HCT116 (cell line): ENCODE data around the gene SH3GL1. TPM values are rescaled to one million over a fixed set of nuclear protein-coding genes. Genes with fewer than 3 reads are reported as not detected.

ENCODE experiments used
- ATAC-seq: fragments of 200-7000 bp; cut with Tn5 transposase; 2 replicates; pipeline ENCODE4 v1.9.1; 2020; ENCODE audit warnings: mild to moderate bottlenecking, moderate library complexity
- BruUV-seq: library from RNA; stranded (reverse); fragments of 400-500 nt; replicated peaks from 2 replicates; lab custom pipeline; 2021; lab: Mats Ljungman, UMichigan
- CTCF ChIA-PET: fragments of 300-600 bp; sonication (Branson Sonifier 250); formaldehyde crosslinking; loops from one replicate; lab custom pipeline; 2021; ENCODE audit warnings: antibody characterized with exemption; lab: Charles Lee
- POLR2A ChIA-PET: fragments of 300-600, 350-600 bp; sonication (Branson Sonifier 250); formaldehyde crosslinking; loops from one replicate; lab custom pipeline; 2021; ENCODE audit warnings: antibody characterized with exemption; lab: Charles Lee
- RAD21 ChIA-PET, 2 experiments: fragments of 300-600 bp; sonication (Branson Sonifier 250); formaldehyde crosslinking; loops; one replicate each; lab custom pipeline; 2023; ENCODE audit warnings: low total read pairs in 2 of 2; ENCODE audit not compliant: uncharacterized antibody in 2 of 2, unreplicated experiment in 2 of 2, low non-redundant PET in 1 of 2; lab: Charles Lee
- DNase-seq: peaks from one replicate; pipeline ENCODE4 v3.0.0-alpha.2; 2010; ENCODE audit warnings: low read depth, low spot score
- H2AFZ ChIP-seq: fragments of 200-600 bp; shearing (Covaris generic), sonication (generic); 2 replicates; pipeline ENCODE4 v1.6.1; 2017; ENCODE audit warnings: low read depth, mixed run types, mixed read lengths, antibody characterized with exemption, low read length; ENCODE audit not compliant: poor library complexity, severe bottlenecking
- H3K27ac ChIP-seq: 2 replicates; pipeline ENCODE4 v1.5.1; 2012; ENCODE audit warnings: low read depth, low read length
- H3K27me3 ChIP-seq: fragments of 200-600 bp; sonication (generic); 2 replicates; pipeline ENCODE4 v1.6.1; 2016; ENCODE audit warnings: mixed run types, low read length, mixed read lengths; ENCODE audit not compliant: insufficient read depth
- H3K36me3 ChIP-seq, 2 experiments: fragments of 200-500 bp in 1 of 2; fragments of 200-600 bp in 1 of 2; sonication (Bioruptor generic) in 1 of 2; sonication (generic) in 1 of 2; 2 replicates each; pipeline versions ENCODE4 v1.5.1 to v1.6.1; 2014 to 2016; ENCODE audit warnings: low read length in 2 of 2, inconsistent platforms in 1 of 2, mixed read lengths in 1 of 2, mixed run types in 1 of 2; ENCODE audit not compliant: insufficient read depth in 2 of 2, control insufficient read depth in 1 of 2
- H3K4me1 ChIP-seq, 2 experiments: fragments of 200-600 bp in 1 of 2; sonication (generic) in 1 of 2; 2 replicates each; pipeline versions ENCODE4 v1.5.1 to v1.6.1; 2012 to 2017; ENCODE audit warnings: low read length in 2 of 2, inconsistent platforms in 1 of 2, mild to moderate bottlenecking in 1 of 2, mixed read lengths in 1 of 2, mixed run types in 1 of 2, moderate library complexity in 1 of 2; ENCODE audit not compliant: insufficient read depth in 2 of 2, control insufficient read depth in 1 of 2
- H3K4me2 ChIP-seq: fragments of 200-600 bp; sonication (generic); 2 replicates; pipeline ENCODE4 v1.6.1; 2017; ENCODE audit warnings: mixed run types, low read length, mixed read lengths
- H3K4me3 ChIP-seq, 2 experiments: fragments of 200-600 bp in 1 of 2; sonication (generic) in 1 of 2; replicated peaks in 1 of 2; 2 replicates each; pipeline ENCODE4 v1.5.1; 2011 to 2016; ENCODE audit warnings: low read length in 2 of 2, control low read depth in 1 of 2, low read depth in 1 of 2, mild to moderate bottlenecking in 1 of 2, mixed read lengths in 1 of 2, mixed run types in 1 of 2
- H3K79me2 ChIP-seq: fragments of 200-600 bp; sonication (generic); 2 replicates; pipeline ENCODE4 v1.6.1; 2017; ENCODE audit warnings: mild to moderate bottlenecking, mixed run types, low read length, moderate library complexity, mixed read lengths; ENCODE audit not compliant: insufficient read depth
- H3K9ac ChIP-seq: fragments of 200-600 bp; sonication (generic); 2 replicates; pipeline ENCODE4 v1.6.1; 2016; ENCODE audit warnings: low read length, mixed read lengths
- H3K9me2 ChIP-seq: fragments of 200-600 bp; sonication (generic), shearing (Covaris generic); 2 replicates; pipeline ENCODE4 v1.6.1; 2017; ENCODE audit warnings: mixed run types, mild to moderate bottlenecking, moderate library complexity; ENCODE audit not compliant: insufficient read depth
- H3K9me3 ChIP-seq, 2 experiments: fragments of 200-500 bp in 1 of 2; fragments of 200-600 bp in 1 of 2; sonication (Bioruptor generic) in 1 of 2; sonication (generic) in 1 of 2; 2 replicates each; pipeline ENCODE4 v1.6.1; 2014 to 2017; ENCODE audit warnings: low read length in 2 of 2, mixed read lengths in 2 of 2, inconsistent platforms in 1 of 2, low read depth in 1 of 2, mild to moderate bottlenecking in 1 of 2, mixed run types in 1 of 2, moderate library complexity in 1 of 2; ENCODE audit not compliant: control insufficient read depth in 1 of 2, insufficient read depth in 1 of 2
- H4K20me1 ChIP-seq: fragments of 200-600 bp; sonication (generic), shearing (Covaris generic); 2 replicates; pipeline ENCODE4 v1.6.1; 2017; ENCODE audit warnings: mixed run types, mild to moderate bottlenecking, moderate library complexity; ENCODE audit not compliant: insufficient read depth
- CEBPB ChIP-seq: IDR thresholded peaks from 2 replicates; pipeline ENCODE4 v1.6.1; 2012; ENCODE audit warnings: low read depth
- EZH2 ChIP-seq: fragments of 200-600 bp; sonication (generic); IDR thresholded peaks from 2 replicates; pipeline ENCODE4 v1.6.1; 2017; ENCODE audit warnings: antibody characterized with exemption, mixed run types
- intact Hi-C: fragments of 100-400 bp; cut with micrococcal nuclease; formaldehyde crosslinking; loops from 2 replicates; pipeline ENCODE4 v1.10.0; 2022
- total RNA-seq: library from RNA; stranded (reverse); gene quantifications from one replicate; pipeline ENCODE4 v1.2.1, GENCODE V29; 2021; ENCODE audit not compliant: unreplicated experiment
- TF ChIP-seq, protein P1 (sequence below), 3 experiments: fragments of 200-600 bp in 1 of 3; sonication (generic) in 1 of 3; IDR thresholded peaks in 2 of 3; conservative IDR thresholded peaks in 1 of 3; 2 replicates each; pipeline ENCODE4 v1.5.1; 2012 to 2017; ENCODE audit warnings: low read depth in 2 of 3, low read length in 2 of 3, antibody characterized with exemption in 1 of 3, borderline replicate concordance in 1 of 3, control low read depth in 1 of 3, mild to moderate bottlenecking in 1 of 3, mixed read lengths in 1 of 3, mixed run types in 1 of 3, moderate library complexity in 1 of 3; ENCODE audit not compliant: insufficient read depth in 1 of 3
- TF ChIP-seq, protein P2 (sequence below): IDR thresholded peaks from 2 replicates; pipeline ENCODE4 v1.6.1; 2011; ENCODE audit warnings: mild to moderate bottlenecking, low read length, moderate library complexity; ENCODE audit not compliant: insufficient replicate concordance; ENCODE audit errors: extremely low read depth

Gene SH3GL1
- total RNA-seq, 1 experiment from 2014 or later: 86.0 TPM

DNA sequence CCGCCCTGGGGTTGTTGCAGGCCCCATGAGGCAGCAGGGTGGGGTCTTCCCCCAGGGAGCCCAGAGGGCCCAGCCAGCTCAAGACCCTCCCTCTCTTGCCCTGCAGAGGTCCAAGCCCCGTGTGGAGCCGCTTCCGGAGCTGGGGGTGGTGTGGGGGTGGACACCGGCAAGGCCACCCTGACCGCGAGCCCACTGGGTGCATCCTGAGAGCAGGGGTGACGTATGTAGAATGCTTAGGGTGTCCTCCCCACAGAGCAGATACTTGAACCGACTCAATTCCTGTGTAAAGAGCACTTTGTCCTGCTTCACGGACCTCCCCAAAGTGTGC lies 42.4 kb upstream of the SH3GL1 start:
- Histone ChIP-seq H3K27me3 (no peaks in the 10 kb centered on the region), H3K27ac (no peak overlapping the region), H3K9me2 (no peaks in the 10 kb centered on the region), H3K36me3 (peaks cover 11 to 18% of the 10 kb centered on the region in 2 experiments; a peak in 3 of 4 replicates), H3K79me2 (peaks cover 19% of the 10 kb centered on the region), H3K4me1 (no peaks in the 10 kb centered on the region), H2AFZ (no peak overlapping the region), H4K20me1 (no peaks in the 10 kb centered on the region)
- intact Hi-C loops: no loop called here
- RAD21 ChIA-PET: no interaction called here
- POLR2A ChIA-PET: no interaction called here
- BruUV-seq: no TSS peak
- TF ChIP-seq EZH2: no peak
- TF ChIP-seq, protein P1, sequence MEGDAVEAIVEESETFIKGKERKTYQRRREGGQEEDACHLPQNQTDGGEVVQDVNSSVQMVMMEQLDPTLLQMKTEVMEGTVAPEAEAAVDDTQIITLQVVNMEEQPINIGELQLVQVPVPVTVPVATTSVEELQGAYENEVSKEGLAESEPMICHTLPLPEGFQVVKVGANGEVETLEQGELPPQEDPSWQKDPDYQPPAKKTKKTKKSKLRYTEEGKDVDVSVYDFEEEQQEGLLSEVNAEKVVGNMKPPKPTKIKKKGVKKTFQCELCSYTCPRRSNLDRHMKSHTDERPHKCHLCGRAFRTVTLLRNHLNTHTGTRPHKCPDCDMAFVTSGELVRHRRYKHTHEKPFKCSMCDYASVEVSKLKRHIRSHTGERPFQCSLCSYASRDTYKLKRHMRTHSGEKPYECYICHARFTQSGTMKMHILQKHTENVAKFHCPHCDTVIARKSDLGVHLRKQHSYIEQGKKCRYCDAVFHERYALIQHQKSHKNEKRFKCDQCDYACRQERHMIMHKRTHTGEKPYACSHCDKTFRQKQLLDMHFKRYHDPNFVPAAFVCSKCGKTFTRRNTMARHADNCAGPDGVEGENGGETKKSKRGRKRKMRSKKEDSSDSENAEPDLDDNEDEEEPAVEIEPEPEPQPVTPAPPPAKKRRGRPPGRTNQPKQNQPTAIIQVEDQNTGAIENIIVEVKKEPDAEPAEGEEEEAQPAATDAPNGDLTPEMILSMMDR (IDR thresholded peaks at IDR 0.05 in 2 of 3, conservative IDR thresholded peaks at IDR 0.05 in 1 of 3; ENCODE audit: borderline replicate concordance in 1 of 3, insufficient read depth in 1 of 3, low read depth in 2 of 3, low read length in 2 of 3): no peak
- TF ChIP-seq, protein P2, sequence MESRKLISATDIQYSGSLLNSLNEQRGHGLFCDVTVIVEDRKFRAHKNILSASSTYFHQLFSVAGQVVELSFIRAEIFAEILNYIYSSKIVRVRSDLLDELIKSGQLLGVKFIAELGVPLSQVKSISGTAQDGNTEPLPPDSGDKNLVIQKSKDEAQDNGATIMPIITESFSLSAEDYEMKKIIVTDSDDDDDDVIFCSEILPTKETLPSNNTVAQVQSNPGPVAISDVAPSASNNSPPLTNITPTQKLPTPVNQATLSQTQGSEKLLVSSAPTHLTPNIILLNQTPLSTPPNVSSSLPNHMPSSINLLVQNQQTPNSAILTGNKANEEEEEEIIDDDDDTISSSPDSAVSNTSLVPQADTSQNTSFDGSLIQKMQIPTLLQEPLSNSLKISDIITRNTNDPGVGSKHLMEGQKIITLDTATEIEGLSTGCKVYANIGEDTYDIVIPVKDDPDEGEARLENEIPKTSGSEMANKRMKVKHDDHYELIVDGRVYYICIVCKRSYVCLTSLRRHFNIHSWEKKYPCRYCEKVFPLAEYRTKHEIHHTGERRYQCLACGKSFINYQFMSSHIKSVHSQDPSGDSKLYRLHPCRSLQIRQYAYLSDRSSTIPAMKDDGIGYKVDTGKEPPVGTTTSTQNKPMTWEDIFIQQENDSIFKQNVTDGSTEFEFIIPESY: no peak
- TF ChIP-seq CEBPB: no peak
- TF ChIP-seq, all 23 proteins: peak for 0
- no peak for ATAC-seq
- no peaks in the 10 kb centered on the region for H3K9me3 ChIP-seq
- CTCF ChIA-PET: no interaction called here
- no peak overlapping the region for H3K9ac ChIP-seq
- H3K4me3 ChIP-seq: no peak overlapping the region
- H3K4me2 ChIP-seq: no peak overlapping the region
- no peak for DNase-seq
